ENCODE results near the gene SLC25A52.
"Not testable (repeated sequence)": the region's sequence is repeated elsewhere in the genome, so short reads cannot be mapped to it uniquely, and the experiment has no call there.

The SLC25A52 gene, protein sequence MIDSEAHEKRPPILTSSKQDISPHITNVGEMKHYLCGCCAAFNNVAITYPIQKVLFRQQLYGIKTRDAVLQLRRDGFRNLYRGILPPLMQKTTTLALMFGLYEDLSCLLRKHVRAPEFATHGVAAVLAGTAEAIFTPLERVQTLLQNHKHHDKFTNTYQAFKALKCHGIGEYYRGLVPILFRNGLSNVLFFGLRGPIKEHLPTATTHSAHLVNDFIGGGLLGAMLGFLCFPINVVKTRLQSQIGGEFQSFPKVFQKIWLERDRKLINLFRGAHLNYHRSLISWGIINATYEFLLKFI

GRCh38 chr18:31760695-31761094 lies at the start of gene SLC25A52:
SLC25A52 (minus strand) TSS chr18:31760880; CDS start chr18:31760661, 219 bp downstream.
- TF ChIP-seq CTCF (IDR thresholded peaks at IDR 0.05; ENCODE audit: low read depth, low read length, missing control alignments), result no peak

GRCh38 chr18:31809049-31809448 lies 48.4 kb upstream of the SLC25A52 start:
- H3K36me3 ChIP-seq (replicated peaks); in situ Hi-C loops (cut with HindIII; ENCODE audit: low pct_ligation_motif_present, low sequenced_read_pairs): not testable (repeated sequence)

More at GRCh38 chr18:31760695-31761094, at the start of gene SLC25A52:
- Histone ChIP-seq H3K36me3 (replicated peaks) (no peaks in the 10 kb centered on the region), H3K4me3 (ENCODE audit: low read depth, low read length) (no peak within 1 kb of the TSS), H3K27ac (no peak within 1 kb of the TSS), H3K27me3 (replicated peaks) (no peaks in the 10 kb centered on the region)
- no peak for DNase-seq
- in situ Hi-C loops (cut with HindIII; ENCODE audit: low pct_ligation_motif_present, low sequenced_read_pairs), result no loop called here

DNA sequence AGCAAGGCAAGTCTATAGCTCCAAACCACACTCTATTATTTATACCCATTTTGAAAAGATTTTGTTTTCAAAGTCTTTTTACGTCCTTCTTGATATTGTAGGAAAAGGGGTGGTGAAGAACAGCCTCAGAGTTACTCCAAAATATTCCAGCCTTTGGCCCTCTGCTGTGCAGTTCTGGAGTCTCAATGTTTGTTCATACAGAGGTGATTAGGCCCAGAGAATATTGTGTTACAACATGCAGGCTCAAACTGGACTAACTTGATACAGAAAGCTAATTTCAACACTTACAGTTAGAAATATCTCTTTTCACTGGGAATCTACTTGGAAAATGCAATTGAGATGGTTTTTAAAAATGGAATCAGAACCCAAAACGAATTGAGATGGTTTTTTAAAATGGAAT lies 40.4 kb upstream of the SLC25A52 start:
- Histone ChIP-seq H3K27ac (no peak overlapping the region), H3K27me3 (replicated peaks) (no peaks in the 10 kb centered on the region), H3K36me3 (replicated peaks) (no peaks in the 10 kb centered on the region), H3K4me3 (ENCODE audit: low read depth, low read length) (no peak overlapping the region)
- no peak for TF ChIP-seq CTCF (IDR thresholded peaks at IDR 0.05; ENCODE audit: low read depth, low read length, missing control alignments)
- in situ Hi-C loops (cut with HindIII; ENCODE audit: low pct_ligation_motif_present, low sequenced_read_pairs), result no loop called here
- DNase-seq, result no peak

More at GRCh38 chr18:31809049-31809448, 48.4 kb upstream of the SLC25A52 start:
- DNase-seq; H3K27ac ChIP-seq; H3K27me3 ChIP-seq (replicated peaks); H3K4me3 ChIP-seq (ENCODE audit: low read depth, low read length): not testable (repeated sequence)

GRCh38 chr18:31799257-31799656 lies 38.6 kb upstream of the SLC25A52 start:
- H3K27me3 ChIP-seq (replicated peaks); H3K36me3 ChIP-seq (replicated peaks); H3K27ac ChIP-seq; DNase-seq; H3K4me3 ChIP-seq (ENCODE audit: low read depth, low read length); in situ Hi-C loops (cut with HindIII; ENCODE audit: low pct_ligation_motif_present, low sequenced_read_pairs): not testable (repeated sequence)

DNA sequence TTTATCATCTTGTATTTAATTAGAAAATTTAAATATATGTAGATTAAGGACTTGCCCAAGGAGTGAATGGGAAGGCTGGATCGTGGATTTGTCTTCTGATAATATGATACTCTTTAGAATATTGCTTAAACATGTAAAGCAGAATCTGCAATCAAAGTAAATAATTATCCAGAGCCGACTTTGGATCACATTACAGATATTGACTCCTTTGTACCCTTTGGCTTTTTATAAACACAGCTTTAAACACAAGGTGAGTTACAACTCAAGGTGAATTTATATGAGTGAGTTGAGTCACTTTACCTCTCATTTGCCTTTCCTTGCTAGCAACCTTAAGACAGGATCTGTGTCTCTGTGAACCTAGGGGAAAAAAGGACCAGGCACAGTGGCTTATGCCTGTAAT lies 37.7 kb upstream of the SLC25A52 start:
- no peak for TF ChIP-seq CTCF (IDR thresholded peaks at IDR 0.05; ENCODE audit: low read depth, low read length, missing control alignments)
- Histone ChIP-seq H3K27ac (no peak overlapping the region), H3K4me3 (ENCODE audit: low read depth, low read length) (no peak overlapping the region), H3K36me3 (replicated peaks) (no peaks in the 10 kb centered on the region), H3K27me3 (replicated peaks) (no peaks in the 10 kb centered on the region)
- in situ Hi-C loops (cut with HindIII; ENCODE audit: low pct_ligation_motif_present, low sequenced_read_pairs), result no loop called here
- no peak for DNase-seq

DNA sequence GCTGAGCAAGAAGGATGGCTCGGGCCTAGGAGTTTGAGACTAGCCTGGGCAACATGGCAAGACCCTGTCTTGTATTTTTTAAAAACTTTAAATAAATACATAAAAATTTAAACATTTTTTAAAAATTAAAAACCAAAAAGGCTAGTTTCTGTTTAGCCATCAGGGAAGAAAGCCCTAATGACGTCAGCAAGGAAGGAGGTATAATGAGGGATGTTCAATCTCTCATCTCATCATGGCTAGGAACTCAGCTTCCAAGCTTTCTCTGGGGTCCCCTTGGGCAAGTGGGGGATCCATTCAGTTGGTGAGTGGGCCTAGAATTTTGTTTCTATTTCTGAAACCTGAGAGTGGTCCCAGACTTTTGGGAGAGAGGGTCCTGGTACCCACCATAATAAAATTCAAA lies 35.1 kb upstream of the SLC25A52 start:
- Histone ChIP-seq H3K4me3 (ENCODE audit: low read depth, low read length) (no peak overlapping the region), H3K27me3 (replicated peaks) (no peaks in the 10 kb centered on the region), H3K36me3 (replicated peaks) (no peaks in the 10 kb centered on the region), H3K27ac (no peak overlapping the region)
- no peak for TF ChIP-seq CTCF (IDR thresholded peaks at IDR 0.05; ENCODE audit: low read depth, low read length, missing control alignments)
- in situ Hi-C loops (cut with HindIII; ENCODE audit: low pct_ligation_motif_present, low sequenced_read_pairs), result no loop called here
- no peak for DNase-seq

- no peak overlapping the region for H3K4me3 ChIP-seq (ENCODE audit: low read depth, low read length)
Observed at GRCh38 chr18:31793531-31793930, 32.9 kb upstream of the SLC25A52 start.

More at GRCh38 chr18:31793531-31793930, 32.9 kb upstream of the SLC25A52 start:
- DNase-seq, result no peak
- Histone ChIP-seq H3K27ac (no peak overlapping the region), H3K27me3 (replicated peaks) (no peaks in the 10 kb centered on the region), H3K36me3 (replicated peaks) (no peaks in the 10 kb centered on the region)
- in situ Hi-C loops (cut with HindIII; ENCODE audit: low pct_ligation_motif_present, low sequenced_read_pairs), result no loop called here
- TF ChIP-seq CTCF (IDR thresholded peaks at IDR 0.05; ENCODE audit: low read depth, low read length, missing control alignments), result no peak

Data from brain microvascular endothelial cell (primary cell).